Measurements from ENCODE around the gene KCNIP1.

GRCh38 chr5:170738840-170739239 is 235.0 kb downstream of the KCNIP1 start:
- no peak for TF ChIP-seq CTCF (IDR thresholded peaks at IDR 0.05)
- no peak for TF ChIP-seq POLR2A (IDR thresholded peaks at IDR 0.05)
